Left cardiac atrium (tissue), 4 donors: Measurements from ENCODE around the gene ZNRF2. TPM values are rescaled to one million over a fixed set of nuclear protein-coding genes. Genes with fewer than 3 reads are reported as not detected.
"Not testable (repeated sequence)": the region's sequence is repeated elsewhere in the genome, so short reads cannot be mapped to it uniquely, and the experiment has no call there.

Experiments used
- ATAC-seq, 2 donors: fragments of 200-7000 bp; cut with Tn5 transposase; one replicate each; pipeline ENCODE4 v1.9.1; 2020; ENCODE audit warnings: mild to moderate bottlenecking in 2 of 2, moderate library complexity in 2 of 2
- DNase-seq: peaks from one replicate; pipeline ENCODE4 v3.0.0-alpha.2; 2020
- intact Hi-C, 2 donors: fragments of 100-400 bp; cut with DNase I; formaldehyde crosslinking; loops; one replicate each; pipeline versions ENCODE4 v1.14.1 to v1.15.1; 2022 to 2023
- total RNA-seq, 2 donors: library from RNA; stranded (reverse); fragmentation: NEBNext Ultra II Directional; extraction: Animal tissue kit (Norgen Biotek cat#: 25700); gene quantifications; one replicate each; pipeline ENCODE4 v1.2.1, GENCODE V29; 2021
- donor health status: DM: no; HTN: yes; CAD: no.
- donor health status: DM: no; HTN: yes; CAD: no; lungs with severe emphysema.
- donor health status: DM: yes; HTN: yes; CAD: no.
- donor health status: Dilated cardiomyopathy.

ZNRF2 gene
- total RNA-seq, 2 donors from 2014 or later = 7.7 to 10.2 TPM

DNA sequence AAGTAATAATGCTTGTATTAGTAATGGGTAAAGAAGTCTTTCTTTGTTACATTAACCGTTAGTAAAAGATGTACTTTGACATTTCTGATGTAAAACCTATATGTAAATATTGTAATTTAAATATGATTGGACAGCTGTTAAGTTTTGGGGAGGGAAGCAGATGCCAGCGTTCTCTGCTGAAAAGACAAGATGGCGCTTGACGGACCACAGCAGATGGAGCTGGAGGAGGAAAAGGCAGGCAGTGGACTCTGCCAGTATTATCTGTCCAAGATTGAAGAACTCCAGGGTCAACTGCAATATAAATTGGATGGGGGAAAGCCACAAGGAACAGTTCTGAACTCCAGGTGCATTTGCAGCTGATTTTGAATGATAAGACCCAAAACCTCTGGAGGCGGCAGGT is 86.9 kb downstream of the ZNRF2 start:
- intact Hi-C loops = no loop called here
- no peak for DNase-seq
- ATAC-seq = no peak

GRCh38 chr7:30378275-30378674 is 93.9 kb downstream of the ZNRF2 start:
- DNase-seq (no peak), ATAC-seq (no peak)
- intact Hi-C loops = no loop called here

DNA sequence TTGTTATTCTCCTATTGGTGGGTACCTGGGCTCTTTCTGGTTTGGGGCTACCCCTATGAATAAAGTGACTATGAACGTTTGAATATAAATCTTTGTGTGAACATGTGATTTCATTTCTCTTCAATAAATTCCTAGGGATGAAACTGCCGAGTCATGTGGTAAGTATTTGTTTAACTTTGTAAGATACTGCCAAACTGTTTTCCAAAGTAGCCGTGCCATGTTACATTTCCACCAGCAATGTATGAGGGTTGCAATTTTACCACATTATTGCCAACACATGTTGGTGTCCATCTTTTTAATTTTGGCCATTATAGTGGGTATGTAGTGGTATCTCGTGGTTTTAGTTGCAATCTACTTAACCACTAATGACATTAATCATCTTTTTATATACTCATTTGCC is 94.7 kb downstream of the ZNRF2 start:
- ATAC-seq (no peak), DNase-seq (no peak)
- intact Hi-C loops = no loop called here

DNA sequence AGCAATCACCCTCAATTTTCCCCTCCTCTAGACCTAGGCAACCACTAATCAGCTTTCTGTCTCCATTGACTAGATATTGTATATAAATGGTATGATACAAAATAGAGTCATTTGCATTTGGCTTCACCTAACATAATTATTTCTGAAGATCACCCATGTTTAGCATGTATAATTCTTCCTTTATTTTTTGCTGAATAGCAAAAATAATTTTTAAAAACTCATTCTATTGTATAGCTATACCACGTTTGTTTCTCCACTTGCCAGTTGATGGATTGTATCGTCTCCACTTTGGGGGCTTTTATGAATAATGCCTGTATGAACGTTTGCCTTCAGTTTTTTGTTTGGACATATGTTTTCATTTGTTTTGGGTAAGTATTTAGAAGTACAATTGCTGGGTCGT is 95.3 kb downstream of the ZNRF2 start:
- no peak for DNase-seq
- ATAC-seq = no peak
- intact Hi-C loops = no loop called here

DNA sequence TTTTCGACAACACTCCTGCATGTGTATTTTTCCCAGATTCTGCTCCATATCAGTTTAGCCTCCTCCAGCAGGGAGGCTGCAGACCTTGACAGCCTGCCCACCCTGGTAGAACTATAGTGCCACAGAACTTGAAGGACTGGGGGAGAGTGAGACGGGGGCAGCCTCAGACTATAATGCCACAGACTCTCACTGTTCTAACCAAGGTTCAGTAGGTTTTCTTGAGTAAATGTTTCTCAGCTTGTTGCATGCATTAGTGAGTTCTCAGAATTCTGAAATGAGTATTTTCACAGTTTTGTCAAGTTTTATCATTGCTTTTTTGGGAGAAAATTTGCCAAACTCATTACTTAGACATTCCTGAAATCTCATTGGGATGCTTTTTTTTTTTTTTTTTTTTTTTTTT is 95.9 kb downstream of the ZNRF2 start:
- DNase-seq (no peak), ATAC-seq (no peak)
- intact Hi-C loops = no loop called here

DNA sequence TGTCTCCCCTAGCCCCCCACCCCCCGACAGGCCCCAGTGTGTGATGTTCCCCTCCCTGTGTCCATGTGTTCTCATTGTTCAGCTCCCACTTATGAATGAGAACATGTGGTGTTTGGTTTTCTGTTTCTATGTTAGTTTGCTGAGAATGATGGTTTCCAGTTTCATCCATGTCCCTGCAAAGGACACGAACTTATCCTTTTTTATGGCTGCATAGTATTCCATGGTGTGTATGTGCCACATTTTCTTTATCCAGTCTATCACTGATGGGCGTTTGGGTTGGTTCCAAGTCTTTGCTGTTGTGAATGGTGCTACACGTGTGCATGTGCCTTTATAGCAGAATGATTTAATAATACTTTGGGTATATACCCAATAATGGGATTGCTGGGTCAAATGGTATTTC is 96.4 kb downstream of the ZNRF2 start:
- DNase-seq, ATAC-seq, intact Hi-C loops: not testable (repeated sequence)

GRCh38 chr7:30382607-30383006 is 98.2 kb downstream of the ZNRF2 start:
- intact Hi-C loops = no loop called here
- no peak for ATAC-seq
- DNase-seq = no peak

DNA sequence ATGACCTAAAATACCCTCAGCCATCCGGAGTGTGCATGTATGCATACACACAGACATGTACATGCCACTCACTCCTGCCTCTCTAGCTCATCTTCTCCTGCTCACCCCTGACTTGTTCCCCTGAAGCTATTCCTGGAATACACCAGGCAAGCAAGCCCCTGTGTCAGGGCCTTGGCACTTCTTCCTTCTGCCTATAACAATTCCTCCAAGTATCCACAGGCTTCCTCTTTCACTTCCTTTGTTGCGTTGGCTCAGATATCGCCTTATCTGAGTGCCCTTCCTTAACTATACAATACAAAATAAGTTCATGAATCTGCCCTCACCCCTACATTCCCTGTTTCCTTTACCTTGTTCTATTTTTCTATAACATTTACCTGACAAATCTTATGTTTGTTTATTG is 105.4 kb downstream of the ZNRF2 start:
- ATAC-seq (peak in 1 of 2 donors; percentile 32), DNase-seq (no peak)
- intact Hi-C loops = no loop called here

- DNase-seq (no peak), ATAC-seq (no peak)
- intact Hi-C loops = no loop called here
Measured at GRCh38 chr7:30390736-30391636, 106.6 kb downstream of the ZNRF2 start.

- no peak for ATAC-seq
- intact Hi-C loops = no loop called here
- no peak for DNase-seq
Measured at GRCh38 chr7:30391806-30392205, 107.4 kb downstream of the ZNRF2 start.

DNA sequence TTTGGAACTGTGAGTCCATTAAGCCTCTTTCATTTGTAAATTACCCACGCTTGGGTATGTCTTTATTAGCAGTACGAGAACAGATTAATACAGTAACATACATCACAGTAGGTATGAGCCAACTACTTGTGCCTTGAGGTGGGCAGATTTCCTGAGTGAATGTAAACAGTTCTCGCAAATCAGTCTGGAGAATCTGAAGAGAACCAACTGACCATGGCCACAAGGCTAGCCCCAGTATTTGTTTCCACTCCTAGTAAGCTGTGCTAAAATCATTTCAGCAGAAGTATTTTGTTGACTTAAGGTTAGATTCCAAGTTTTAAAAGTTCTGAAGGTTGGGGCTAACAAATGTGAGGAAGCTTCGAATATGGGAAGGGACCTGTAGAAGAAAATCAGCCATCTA is 111.3 kb downstream of the ZNRF2 start:
- intact Hi-C loops = no loop called here
- DNase-seq (no peak), ATAC-seq (no peak)

DNA sequence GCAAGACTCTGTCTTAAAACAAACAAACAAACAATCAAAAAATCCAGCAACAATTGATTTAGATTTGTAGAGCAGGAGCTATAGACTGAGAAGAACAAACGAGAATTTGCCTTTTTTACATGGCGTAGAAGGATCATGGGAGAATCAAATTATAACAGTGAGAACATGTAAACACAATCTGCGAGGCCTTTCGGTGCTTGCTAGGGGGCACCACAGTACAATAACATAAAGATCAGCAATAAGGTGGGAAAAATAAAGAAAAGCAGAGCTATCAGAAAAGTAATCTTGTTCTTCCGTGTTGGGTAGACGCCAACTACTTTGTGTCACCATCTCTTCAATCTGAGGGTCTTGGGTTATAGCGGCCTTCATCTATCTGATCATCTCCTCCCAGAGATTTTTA is 112.0 kb downstream of the ZNRF2 start:
- DNase-seq (no peak), ATAC-seq (no peak)
- intact Hi-C loops = no loop called here

DNA sequence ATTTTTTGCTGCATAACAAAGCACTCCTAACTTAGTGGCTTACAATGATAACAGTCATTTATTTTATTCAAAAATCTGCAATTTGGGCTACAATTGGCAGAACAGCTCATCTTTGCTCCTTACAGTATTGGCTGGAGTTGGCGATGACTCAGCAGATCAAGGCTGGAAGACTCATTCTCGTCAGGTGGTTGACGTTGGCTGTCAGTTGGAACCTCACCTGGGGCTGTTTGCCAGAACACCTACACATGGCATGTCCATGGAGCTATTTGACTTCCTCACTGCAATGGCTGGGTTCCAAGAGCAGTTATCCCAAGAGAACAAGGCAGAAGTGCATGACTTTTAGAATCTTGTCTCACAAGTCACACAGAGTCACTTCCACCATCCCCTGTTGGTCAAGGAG is 119.1 kb downstream of the ZNRF2 start:
- DNase-seq (no peak), ATAC-seq (no peak)
- intact Hi-C loops = no loop called here

DNA sequence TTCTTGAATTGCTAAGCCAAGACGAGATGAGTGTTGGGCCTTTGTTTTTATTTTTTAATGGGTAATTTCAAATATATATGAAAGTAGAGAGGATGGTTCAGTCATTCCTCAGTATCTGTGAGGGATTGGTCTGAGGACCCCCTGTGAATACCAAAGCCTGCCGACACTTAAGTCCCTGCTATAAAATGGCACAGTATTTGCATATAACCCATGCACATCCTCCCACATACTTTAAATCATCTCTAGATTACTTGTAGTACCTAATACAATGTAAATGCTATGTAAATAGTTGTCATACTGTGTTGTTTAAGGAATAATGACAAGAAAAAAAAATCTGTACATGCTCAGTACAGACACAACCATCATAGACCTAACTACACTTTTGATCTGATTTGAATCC is 120.8 kb downstream of the ZNRF2 start:
- no peak for DNase-seq
- intact Hi-C loops = no loop called here
- no peak for ATAC-seq

DNA sequence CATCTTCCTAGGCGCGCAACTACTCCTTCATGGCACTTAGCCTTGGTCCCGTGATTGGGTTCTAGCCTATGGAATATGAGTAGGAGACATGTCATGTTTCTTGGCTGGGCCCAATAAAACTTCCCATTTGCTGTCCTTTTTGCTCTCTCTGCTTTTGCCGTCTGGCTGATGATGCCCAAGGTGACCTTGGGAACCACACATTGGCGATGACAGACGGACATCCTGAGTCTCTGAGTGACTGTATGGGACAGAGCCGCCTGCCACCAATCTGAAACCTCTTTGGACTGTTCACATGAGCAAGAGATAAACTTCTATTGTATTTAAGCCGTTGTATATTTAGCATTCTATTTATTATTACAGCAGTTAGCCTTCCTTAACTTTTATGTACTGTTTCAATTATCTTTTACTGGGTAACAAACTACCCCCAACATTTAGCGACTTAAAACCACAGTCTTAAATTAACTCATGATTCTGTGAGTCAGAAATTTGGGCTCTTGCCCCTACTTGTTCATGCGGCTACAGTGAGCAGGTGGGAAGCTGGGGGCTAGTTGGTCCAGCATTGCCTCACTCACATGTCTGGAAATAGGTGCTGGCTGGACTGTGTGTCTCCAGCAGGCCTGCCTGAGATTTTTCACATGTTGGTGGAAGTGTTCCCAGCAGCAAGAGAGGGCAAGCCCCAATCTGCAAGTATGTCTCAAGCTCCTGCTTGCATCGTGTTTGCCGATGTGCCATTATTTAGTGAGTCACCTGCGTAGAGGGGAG is 122.4 kb downstream of the ZNRF2 start:
- no peak for DNase-seq
- intact Hi-C loops = no loop called here
- peak in 1 of 2 donors; percentile 34 for ATAC-seq

GRCh38 chr7:30411173-30411572 is 126.8 kb downstream of the ZNRF2 start:
- DNase-seq (no peak), ATAC-seq (no peak)
- intact Hi-C loops = loop anchor here in 1 of 2 donors (5.0 kb wide), 2 partner anchors 134 to 244 kb away; no protein-coding TSS in a partner anchor

DNA sequence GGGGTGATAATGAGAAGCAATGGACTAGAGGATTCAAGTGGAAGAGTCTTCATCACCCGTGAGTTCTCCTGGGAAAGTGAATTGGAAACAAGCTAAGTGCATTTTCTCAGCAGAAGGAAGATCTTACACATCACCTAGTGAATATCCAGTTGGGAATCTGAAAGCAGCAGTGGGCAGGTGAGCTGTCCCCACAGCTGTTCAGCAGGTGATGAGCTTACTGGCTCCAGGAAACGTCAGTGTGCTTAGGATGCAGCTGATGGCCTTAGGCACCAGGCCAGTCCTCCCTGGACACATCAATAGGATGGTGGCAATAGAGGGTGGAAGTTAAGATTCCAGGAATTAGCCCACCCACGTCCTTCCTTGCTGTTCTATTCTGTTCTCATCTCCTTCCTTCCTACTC is 127.5 kb downstream of the ZNRF2 start:
- no peak for DNase-seq
- intact Hi-C loops = loop anchor here in 1 of 2 donors (5.0 kb wide), 2 partner anchors 135 to 245 kb away; no protein-coding TSS in a partner anchor
- no peak for ATAC-seq

- intact Hi-C loops = loop anchor here in 1 of 2 donors (5.0 kb wide), 2 partner anchors 136 to 246 kb away; no protein-coding TSS in a partner anchor
- DNase-seq (no peak), ATAC-seq (peak; percentile 91 to 95)
Measured at GRCh38 chr7:30412782-30413504, 128.5 kb downstream of the ZNRF2 start.

DNA sequence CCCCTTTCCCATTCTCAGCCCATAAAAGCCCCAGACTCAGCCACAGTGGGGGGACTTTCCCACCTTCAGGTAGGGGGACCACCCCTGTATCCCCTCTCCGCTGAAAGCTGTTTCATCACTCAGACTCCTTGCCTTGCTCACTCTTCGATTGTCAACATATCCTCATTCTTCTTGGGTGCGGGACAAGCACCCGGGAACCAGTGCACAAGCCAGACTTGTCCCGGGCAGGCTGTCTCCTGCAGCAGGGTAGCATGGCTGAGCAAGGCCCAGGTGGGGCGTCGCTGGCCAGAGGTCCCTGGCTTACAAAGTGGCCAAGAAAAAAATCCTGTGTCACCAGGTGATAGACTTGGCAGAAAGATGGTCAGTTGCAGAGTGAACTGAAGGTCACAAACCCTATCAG is 129.5 kb downstream of the ZNRF2 start:
- intact Hi-C loops = loop anchor here in 1 of 2 donors (5.0 kb wide), 2 partner anchors 137 to 247 kb away; no protein-coding TSS in a partner anchor
- ATAC-seq (peak in 1 of 2 donors; percentile 22), DNase-seq (no peak)
